ENCODE measurements around the gene ARHGAP5. TPM values are rescaled to one million over a fixed set of nuclear protein-coding genes. Genes with fewer than 3 reads are reported as not detected.
"Not testable (repeated sequence)": the region's sequence is repeated elsewhere in the genome, so short reads cannot be mapped to it uniquely, and the experiment has no call there.

The ARHGAP5 gene
- total RNA-seq, 2 experiments from 2014 or later = 8.1 to 20.4 TPM

DNA sequence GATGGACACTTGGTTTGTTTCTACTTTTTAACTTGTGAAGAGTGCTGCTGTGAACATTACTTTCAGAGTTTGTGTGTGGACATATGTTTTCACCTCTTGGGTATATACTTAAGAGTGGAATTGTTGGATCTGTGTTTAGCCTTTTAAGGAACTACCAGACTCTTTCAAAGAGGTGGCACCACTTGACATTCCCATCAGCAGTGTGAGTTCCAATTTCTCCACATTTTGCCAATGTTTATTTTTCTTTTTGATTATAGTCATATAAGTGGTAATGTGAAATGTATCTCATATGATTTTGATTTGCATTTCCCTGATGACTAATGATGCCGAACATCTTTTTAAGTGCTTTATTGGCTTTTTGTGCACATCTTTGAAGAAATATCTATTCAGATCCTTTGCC is 44.8 kb downstream of the ARHGAP5 start:
- no peak for TF ChIP-seq EZH2phosphoT487 (IDR thresholded peaks at IDR 0.05; ENCODE audit: borderline replicate concordance, low read depth, low read length)
- TF ChIP-seq, protein P1, sequence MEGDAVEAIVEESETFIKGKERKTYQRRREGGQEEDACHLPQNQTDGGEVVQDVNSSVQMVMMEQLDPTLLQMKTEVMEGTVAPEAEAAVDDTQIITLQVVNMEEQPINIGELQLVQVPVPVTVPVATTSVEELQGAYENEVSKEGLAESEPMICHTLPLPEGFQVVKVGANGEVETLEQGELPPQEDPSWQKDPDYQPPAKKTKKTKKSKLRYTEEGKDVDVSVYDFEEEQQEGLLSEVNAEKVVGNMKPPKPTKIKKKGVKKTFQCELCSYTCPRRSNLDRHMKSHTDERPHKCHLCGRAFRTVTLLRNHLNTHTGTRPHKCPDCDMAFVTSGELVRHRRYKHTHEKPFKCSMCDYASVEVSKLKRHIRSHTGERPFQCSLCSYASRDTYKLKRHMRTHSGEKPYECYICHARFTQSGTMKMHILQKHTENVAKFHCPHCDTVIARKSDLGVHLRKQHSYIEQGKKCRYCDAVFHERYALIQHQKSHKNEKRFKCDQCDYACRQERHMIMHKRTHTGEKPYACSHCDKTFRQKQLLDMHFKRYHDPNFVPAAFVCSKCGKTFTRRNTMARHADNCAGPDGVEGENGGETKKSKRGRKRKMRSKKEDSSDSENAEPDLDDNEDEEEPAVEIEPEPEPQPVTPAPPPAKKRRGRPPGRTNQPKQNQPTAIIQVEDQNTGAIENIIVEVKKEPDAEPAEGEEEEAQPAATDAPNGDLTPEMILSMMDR (conservative IDR thresholded peaks at IDR 0.05; ENCODE audit: low read length) = no peak
- BruUV-seq (replicated peaks) = no TSS peak
- Histone ChIP-seq H3K4me3 (ENCODE audit: low read depth, low read length, poor library complexity, severe bottlenecking) (no peak overlapping the region), H4K20me1 (ENCODE audit: insufficient read depth, low read length) (no peaks in the 10 kb centered on the region), H3K4me1 (ENCODE audit: insufficient read depth, low read length, poor library complexity, severe bottlenecking) (no peaks in the 10 kb centered on the region), H3K9me3 (ENCODE audit: low read length) (no peaks in the 10 kb centered on the region), H2AFZ (ENCODE audit: low read length) (no peak overlapping the region), H3K36me3 (ENCODE audit: insufficient read depth, low read length) (no peaks in the 10 kb centered on the region), H3K9me2 (ENCODE audit: insufficient read depth, low read length) (no peaks in the 10 kb centered on the region), H3K79me2 (ENCODE audit: insufficient read depth, low read depth, low read length) (no peaks in the 10 kb centered on the region), H3K27ac (ENCODE audit: low read depth, low read length, poor library complexity, severe bottlenecking) (no peak overlapping the region), H3K4me2 (ENCODE audit: low read length) (no peak overlapping the region)
- intact Hi-C loops (cut with micrococcal nuclease; ENCODE audit: unreplicated experiment) = no loop called here
- DNase-seq (ENCODE audit: low spot score) = no peak
- ChIA-PET POLR2A (no interaction called here), CTCF (ENCODE audit: unreplicated experiment) (no interaction called here)

DNA sequence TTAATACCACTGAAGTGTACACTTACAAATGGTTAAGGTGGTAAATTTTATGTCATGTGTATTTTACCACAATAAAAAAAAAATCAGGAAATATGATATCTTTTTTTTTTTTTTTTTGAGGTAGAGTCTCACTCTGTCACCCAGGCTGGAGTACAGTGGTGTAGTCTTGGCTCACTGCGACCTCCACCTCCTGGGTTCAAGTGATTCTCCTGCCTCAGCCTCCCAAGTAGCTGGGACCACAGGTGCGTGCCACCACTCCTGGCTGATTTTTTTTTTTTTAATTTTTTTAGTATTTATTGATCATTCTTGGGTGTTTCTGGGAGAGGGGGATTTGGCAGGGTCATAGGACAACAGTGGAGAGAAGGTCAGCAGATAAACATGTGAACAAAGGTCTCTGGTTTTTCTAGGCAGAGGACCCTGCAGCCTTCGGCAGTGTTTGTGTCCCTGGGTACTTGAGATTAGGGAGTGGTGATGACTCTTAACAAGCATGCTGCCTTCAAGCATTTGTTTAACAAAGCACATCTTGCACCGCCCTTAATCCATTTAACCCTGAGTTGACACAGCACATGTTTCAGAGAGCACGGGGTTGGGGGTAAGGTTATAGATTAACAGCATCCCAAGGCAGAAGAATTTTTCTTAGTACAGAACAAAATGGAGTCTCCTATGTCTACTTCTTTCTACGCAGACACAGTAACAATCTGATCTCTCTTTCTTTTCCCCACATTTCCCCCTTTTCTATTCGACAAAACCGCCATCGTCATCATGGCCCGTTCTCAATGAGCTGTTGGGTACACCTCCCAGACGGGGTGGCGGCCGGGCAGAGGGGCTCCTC is 50.0 kb downstream of the ARHGAP5 start:
- H3K36me3 ChIP-seq (ENCODE audit: insufficient read depth, low read length); H3K4me3 ChIP-seq (ENCODE audit: low read depth, low read length, poor library complexity, severe bottlenecking); H3K9me3 ChIP-seq (ENCODE audit: low read length); CTCF ChIA-PET (ENCODE audit: unreplicated experiment); H4K20me1 ChIP-seq (ENCODE audit: insufficient read depth, low read length); BruUV-seq (replicated peaks); intact Hi-C loops (cut with micrococcal nuclease; ENCODE audit: unreplicated experiment); H2AFZ ChIP-seq (ENCODE audit: low read length); H3K9me2 ChIP-seq (ENCODE audit: insufficient read depth, low read length); H3K4me1 ChIP-seq (ENCODE audit: insufficient read depth, low read length, poor library complexity, severe bottlenecking); POLR2A ChIA-PET; H3K79me2 ChIP-seq (ENCODE audit: insufficient read depth, low read depth, low read length); H3K27ac ChIP-seq (ENCODE audit: low read depth, low read length, poor library complexity, severe bottlenecking); H3K4me2 ChIP-seq (ENCODE audit: low read length); DNase-seq (ENCODE audit: low spot score): not testable (repeated sequence)

DNA sequence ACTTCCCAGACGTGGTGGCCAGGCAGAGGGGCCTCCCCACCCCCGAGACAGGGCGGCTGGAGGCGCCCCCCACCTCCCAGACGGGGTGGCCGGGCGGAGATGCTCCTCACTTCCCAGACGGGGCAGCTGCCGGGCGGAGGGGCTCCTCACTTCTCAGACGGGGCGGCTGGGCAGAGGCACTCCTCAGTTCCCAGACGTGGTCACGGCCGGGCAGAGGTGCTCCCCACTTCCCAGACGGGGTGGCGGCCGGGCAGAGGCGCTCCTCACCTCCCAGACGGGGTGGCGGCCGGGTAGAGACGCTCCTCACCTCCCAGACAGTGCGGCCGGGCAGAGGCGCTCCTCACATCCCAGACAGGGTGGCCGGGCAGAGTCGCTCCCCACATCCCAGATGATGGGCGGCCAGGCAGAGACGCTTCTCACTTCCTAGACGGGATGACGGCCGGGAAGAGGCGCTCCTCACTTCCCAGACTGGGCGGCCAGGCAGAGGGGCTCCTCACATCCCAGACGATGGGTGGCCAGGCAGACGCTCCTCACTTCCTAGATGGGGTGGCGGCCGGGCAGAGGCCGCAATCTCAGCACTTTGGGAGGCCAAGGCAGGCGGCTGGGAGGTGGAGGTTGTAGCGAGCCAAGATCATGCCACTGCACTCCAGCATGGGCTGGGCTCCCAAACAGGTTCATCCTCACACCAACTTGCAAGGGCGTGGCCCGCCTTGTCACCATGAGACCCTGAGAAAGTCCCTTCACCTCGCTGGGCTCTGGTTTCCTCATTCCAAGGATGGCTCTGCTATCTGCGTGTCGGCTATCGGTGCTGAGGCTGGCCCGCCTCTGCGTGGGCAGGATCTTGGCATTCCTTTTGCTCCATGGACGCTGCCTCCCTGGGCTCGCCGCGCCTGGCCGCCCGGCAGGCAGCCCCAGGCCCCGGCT is 50.9 kb downstream of the ARHGAP5 start:
- H3K9me3 ChIP-seq (ENCODE audit: low read length); POLR2A ChIA-PET; BruUV-seq (replicated peaks); H3K4me1 ChIP-seq (ENCODE audit: insufficient read depth, low read length, poor library complexity, severe bottlenecking); H3K4me2 ChIP-seq (ENCODE audit: low read length); intact Hi-C loops (cut with micrococcal nuclease; ENCODE audit: unreplicated experiment); H3K79me2 ChIP-seq (ENCODE audit: insufficient read depth, low read depth, low read length); CTCF ChIA-PET (ENCODE audit: unreplicated experiment); H4K20me1 ChIP-seq (ENCODE audit: insufficient read depth, low read length); H2AFZ ChIP-seq (ENCODE audit: low read length); H3K9me2 ChIP-seq (ENCODE audit: insufficient read depth, low read length); H3K36me3 ChIP-seq (ENCODE audit: insufficient read depth, low read length); H3K27ac ChIP-seq (ENCODE audit: low read depth, low read length, poor library complexity, severe bottlenecking); DNase-seq (ENCODE audit: low spot score); H3K4me3 ChIP-seq (ENCODE audit: low read depth, low read length, poor library complexity, severe bottlenecking): not testable (repeated sequence)

Data from OCI-LY7 (cell line).